GM10248 (cell line): Measurements from ENCODE around the gene EFCAB11.

Source experiments
- CTCF ChIA-PET: fragments of 300-600 bp; sonication (Branson Sonifier 250); formaldehyde crosslinking; extraction: SDS; loops from one replicate; lab custom pipeline; 2021; ENCODE audit warnings: antibody characterized with exemption; lab: Yijun Ruan, JAX
- POLR2A ChIA-PET: fragments of 350-650 bp; sonication (Branson Sonifier 250); formaldehyde crosslinking; extraction: SDS; loops from one replicate; lab custom pipeline; 2020; ENCODE audit warnings: antibody characterized with exemption; lab: Yijun Ruan, JAX
- DNase-seq: peaks from one replicate; pipeline ENCODE4 v3.0.0; 2012; ENCODE audit errors: extremely low spot score
- TF ChIP-seq, protein P1 (sequence below): IDR thresholded peaks from 2 replicates; pipeline ENCODE4 v1.5.1; 2012; ENCODE audit warnings: mild to moderate bottlenecking, low read depth; ENCODE audit errors: extremely low read depth, missing control alignments, control extremely low read depth

The EFCAB11 gene

GRCh38 chr14:89793367-89793716 is 161.2 kb downstream of the EFCAB11 start:
- DNase-seq = no peak
- TF ChIP-seq, protein P1, sequence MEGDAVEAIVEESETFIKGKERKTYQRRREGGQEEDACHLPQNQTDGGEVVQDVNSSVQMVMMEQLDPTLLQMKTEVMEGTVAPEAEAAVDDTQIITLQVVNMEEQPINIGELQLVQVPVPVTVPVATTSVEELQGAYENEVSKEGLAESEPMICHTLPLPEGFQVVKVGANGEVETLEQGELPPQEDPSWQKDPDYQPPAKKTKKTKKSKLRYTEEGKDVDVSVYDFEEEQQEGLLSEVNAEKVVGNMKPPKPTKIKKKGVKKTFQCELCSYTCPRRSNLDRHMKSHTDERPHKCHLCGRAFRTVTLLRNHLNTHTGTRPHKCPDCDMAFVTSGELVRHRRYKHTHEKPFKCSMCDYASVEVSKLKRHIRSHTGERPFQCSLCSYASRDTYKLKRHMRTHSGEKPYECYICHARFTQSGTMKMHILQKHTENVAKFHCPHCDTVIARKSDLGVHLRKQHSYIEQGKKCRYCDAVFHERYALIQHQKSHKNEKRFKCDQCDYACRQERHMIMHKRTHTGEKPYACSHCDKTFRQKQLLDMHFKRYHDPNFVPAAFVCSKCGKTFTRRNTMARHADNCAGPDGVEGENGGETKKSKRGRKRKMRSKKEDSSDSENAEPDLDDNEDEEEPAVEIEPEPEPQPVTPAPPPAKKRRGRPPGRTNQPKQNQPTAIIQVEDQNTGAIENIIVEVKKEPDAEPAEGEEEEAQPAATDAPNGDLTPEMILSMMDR = no peak
- CTCF ChIA-PET = interaction anchor here (0.6 to 2.3 kb wide), 6 partner anchors 13 to 555 kb away, joined by 3 to 10 read pairs (median 3); no protein-coding TSS in a partner anchor
- POLR2A ChIA-PET = no interaction called here

GRCh38 chr14:89792489-89793366 is 161.8 kb downstream of the EFCAB11 start:
- no peak for DNase-seq
- ChIA-PET POLR2A (interaction anchor here (0.7 kb wide), 1 partner anchor 45 kb away, joined by 4 read pairs; no protein-coding TSS in a partner anchor), CTCF (interaction anchor here (0.6 to 2.3 kb wide), 6 partner anchors 13 to 554 kb away, joined by 3 to 10 read pairs (median 3); no protein-coding TSS in a partner anchor)
- TF ChIP-seq, protein P1 = no peak

GRCh38 chr14:89787525-89787924 is 167.0 kb downstream of the EFCAB11 start:
- ChIA-PET CTCF (interaction anchor here (1.5 kb wide), 1 partner anchor 18 kb away, joined by 4 read pairs; no protein-coding TSS in a partner anchor), POLR2A (no interaction called here)
- no peak for DNase-seq
- TF ChIP-seq, protein P1 = no peak

- ChIA-PET POLR2A (no interaction called here), CTCF (no interaction called here)
- TF ChIP-seq, protein P1 = no peak
- DNase-seq = no peak
Observed at GRCh38 chr14:89781046-89781445, 173.5 kb downstream of the EFCAB11 start.

DNA sequence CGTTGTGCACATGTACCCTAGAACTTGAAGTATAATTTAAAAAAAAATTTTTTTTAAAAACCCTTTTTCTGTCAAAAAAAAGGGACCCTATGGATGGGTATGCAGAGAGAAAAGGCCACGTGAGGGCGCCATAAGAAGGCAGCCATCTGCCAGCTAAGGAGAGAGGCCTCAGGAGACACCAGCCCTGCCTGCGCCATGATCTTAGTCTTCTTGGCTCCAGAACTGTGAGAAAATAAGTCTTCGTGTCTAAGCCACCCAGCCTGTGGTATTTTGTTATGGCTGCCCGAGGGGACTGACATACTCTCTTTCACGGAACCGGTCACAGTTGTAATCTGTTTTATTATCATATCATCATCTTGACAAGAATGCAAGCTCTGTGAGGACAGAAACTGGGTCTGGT is 174.8 kb downstream of the EFCAB11 start:
- ChIA-PET POLR2A (no interaction called here), CTCF (no interaction called here)

DNA sequence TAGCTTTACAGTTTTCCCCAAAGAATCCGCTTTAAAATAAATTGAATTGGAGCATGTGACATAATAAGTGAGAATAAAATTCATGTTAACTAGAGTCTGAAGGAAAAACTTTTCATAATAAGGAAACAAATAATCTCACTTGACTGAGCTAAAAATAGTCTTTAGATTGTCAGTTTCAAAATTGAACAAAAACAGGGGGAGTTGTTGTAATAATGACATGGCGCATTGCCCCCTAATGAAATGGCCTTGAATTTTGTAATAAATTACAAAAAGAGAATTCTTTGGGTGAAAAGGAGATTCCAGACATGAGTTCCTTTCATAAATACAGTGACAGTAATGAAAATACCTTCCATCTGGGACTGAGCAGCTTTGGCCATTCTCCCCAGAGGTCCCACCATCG is 178.6 kb downstream of the EFCAB11 start:
- no peak for DNase-seq
- CTCF ChIA-PET = interaction anchor here (1.0 to 1.4 kb wide), 4 partner anchors 9 to 31 kb away, joined by 3 to 6 read pairs (median 3); no protein-coding TSS in a partner anchor
- TF ChIP-seq, protein P1 = no peak
- POLR2A ChIA-PET = interaction anchor here (0.6 kb wide), 1 partner anchor 26 kb away, joined by 5 read pairs; no protein-coding TSS in a partner anchor

More for the DNA sequence above, 174.8 kb downstream of the EFCAB11 start:
- no peak for DNase-seq
- TF ChIP-seq, protein P1 = no peak
